ENCODE measurements around the gene BUD13.

Gene BUD13

GRCh38 chr11:116715383-116715782, 57.4 kb downstream of the BUD13 start:
- no peak for DNase-seq (ENCODE audit: low read depth)

GRCh38 chr11:116714902-116715301, 57.9 kb downstream of the BUD13 start:
- no peak for DNase-seq (ENCODE audit: low read depth)

GRCh38 chr11:116712428-116712827, 60.4 kb downstream of the BUD13 start:
- no peak for DNase-seq (ENCODE audit: low read depth)

DNA sequence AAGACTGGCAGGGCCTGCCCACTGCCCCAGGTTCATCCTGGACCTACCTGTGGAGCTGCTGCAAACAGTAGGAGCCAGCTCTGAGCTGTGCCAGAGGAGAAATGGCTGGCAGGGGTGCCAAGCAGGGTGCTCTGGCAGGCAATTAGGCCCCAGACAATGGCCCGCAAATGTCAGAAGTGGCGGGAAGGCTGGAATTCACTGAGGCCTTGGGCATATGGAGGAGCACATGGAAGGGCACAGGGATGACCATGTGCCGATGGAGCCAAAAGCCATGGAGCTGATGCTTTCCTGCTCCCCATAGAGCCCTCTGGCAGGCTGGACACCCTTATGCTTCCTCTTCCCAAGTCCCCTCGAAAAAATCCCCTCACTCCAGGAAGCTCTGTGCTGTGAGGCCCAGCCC, 62.0 kb downstream of the BUD13 start:
- DNase-seq (ENCODE audit: low read depth): no peak

DNA sequence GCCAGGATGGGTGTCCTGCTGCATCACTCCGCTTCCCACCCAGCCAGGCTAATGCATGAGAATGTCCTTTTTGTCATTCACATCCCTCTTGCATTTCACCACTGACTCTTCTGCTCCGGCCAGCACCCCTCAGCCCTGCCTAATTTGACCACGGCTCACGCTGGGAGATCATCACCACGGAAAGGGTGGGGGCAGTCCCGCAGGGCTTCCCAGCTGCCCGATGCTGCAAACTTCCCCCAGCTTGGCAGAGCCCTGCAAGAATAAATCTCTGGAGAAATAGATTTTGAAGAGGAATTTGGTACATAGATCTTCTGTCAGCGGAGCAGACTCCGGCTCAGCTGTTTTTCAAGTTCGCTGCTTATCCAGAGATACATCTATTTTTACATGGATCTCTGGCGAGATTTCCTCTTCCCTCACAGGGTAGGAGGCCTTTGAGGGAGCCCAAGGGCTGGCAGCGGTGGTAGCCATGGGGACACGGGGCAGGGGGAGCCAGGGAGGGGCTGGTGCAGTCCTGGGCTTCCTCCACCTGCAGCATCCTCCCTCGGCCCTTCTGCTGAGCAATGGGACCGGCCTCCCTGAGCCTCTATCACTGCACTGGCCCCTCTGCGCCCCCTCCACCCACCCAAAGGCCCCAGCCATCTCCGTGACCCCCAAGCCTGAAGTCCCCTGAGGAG, 62.6 kb downstream of the BUD13 start:
- no peak for DNase-seq (ENCODE audit: low read depth)

DNA sequence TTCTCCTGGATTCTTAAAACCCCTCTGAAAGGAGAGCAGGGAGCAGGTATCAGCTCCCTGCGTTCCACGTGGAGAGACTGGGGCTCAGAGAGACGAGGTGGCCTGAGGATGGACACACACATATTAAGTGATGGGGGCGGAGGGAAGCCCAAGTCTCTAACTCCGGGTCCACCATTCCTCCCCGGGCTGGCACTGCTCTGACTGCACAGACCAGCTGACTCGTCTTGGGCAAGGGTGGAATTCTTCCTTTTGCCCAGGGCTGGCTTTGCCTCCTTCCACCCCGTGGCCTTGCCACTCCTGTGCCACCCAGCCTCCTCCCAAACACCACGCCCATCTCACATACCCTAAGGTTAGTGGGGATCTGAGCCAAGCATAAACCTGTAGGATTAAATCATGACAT, 65.0 kb downstream of the BUD13 start:
- DNase-seq (ENCODE audit: low read depth): no peak

DNA sequence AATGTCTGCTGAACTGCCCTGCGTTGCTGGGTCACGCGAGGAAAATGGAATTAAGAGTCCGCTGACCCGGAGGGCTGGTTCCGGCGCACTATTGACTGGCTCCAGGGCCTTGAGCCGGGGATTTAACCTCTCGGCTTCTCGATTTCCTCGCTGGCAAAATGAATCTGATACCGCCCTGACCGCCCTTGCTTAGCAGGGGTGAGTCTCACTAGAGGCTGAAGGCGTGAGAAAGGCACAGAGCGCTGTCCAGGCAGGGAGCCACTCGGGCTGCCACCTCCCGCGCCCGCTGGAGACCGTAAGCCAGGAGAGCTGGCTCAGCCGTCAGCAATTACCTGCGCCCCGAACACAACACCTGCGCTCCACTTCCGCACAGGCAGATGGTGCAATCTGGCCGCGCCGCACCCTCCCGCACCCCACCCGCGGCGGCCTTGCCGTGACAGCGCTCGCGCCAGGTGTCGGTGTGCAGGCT, 65.6 kb downstream of the BUD13 start:
- DNase-seq (ENCODE audit: low read depth): no peak

- no peak for DNase-seq (ENCODE audit: low read depth)
These were observed 69.4 kb downstream of the BUD13 start for GRCh38 chr11:116703421-116703820.

DNA sequence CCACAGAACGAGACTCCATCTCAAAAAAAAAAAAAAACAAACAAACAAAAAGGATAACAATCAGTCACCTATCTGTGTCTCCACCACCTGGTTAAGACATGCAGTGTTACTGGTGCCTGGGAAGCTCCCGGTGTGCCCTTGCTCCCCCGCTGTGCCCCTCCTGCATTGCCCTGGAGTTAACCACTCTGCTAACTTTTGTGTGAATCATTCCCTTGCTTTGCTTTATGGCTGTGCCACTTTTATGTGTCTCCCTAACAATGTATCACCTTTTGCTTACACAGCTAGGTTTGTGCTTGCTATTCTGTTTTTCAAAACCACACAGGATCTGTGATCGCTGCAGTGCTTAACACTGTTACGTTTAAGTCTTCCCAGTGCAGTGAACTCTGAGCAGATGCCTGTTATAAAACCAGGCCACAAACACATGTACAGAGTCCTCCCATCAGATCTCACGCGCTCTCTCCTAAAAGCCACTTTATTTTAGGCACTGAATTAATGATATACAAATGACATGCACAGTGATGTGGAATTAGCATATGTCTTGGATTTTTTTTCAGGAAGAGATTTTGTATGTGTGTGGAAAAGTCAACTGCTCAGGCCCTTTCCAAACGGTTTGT, 69.9 kb downstream of the BUD13 start:
- DNase-seq (ENCODE audit: low read depth): no peak

DNA sequence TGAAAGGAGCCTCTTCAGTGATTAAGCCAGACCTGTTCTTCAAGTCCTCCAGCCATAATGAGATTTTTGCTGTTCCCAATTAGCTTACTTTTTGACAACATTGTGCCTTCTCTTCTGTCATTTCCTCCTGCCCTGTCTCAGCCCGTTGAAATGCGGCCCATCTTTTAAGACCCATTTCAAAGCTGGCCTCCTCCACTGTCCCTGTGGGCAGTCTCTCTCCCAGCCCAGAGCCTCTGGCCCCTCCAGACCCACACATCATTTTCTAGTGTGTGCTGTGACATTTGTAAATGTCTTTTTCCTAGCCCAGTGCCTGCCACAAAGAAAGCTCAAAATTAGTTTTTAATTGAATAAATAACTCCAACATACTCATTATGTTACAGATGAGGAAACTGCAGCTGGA, 70.9 kb downstream of the BUD13 start:
- DNase-seq (ENCODE audit: low read depth): no peak

DNA sequence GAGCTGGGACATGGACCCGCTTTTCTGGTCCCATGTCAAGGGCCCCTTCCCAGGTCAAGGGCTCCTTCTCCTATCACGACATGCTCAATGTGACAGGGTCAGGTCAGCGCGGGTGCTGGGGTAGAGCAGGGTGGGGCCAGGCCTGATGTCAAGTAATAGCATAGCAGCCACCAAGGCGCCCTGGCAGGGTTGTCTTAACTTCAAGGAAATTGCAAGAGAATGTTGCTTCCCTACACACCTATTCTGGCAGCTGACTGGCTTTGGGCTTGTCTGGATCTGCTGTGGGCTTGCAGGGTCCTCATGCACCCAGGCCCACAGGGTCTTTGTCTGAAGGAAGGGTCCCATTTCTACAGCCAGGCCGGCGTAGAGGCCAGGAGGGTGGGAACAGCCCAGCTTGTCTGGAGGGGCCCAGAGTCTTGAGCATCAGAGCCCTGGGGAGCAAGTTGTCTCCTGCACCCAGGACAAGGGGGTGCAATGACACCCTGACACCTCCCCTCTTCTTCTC, 71.4 kb downstream of the BUD13 start:
- DNase-seq (ENCODE audit: low read depth): no peak

DNA sequence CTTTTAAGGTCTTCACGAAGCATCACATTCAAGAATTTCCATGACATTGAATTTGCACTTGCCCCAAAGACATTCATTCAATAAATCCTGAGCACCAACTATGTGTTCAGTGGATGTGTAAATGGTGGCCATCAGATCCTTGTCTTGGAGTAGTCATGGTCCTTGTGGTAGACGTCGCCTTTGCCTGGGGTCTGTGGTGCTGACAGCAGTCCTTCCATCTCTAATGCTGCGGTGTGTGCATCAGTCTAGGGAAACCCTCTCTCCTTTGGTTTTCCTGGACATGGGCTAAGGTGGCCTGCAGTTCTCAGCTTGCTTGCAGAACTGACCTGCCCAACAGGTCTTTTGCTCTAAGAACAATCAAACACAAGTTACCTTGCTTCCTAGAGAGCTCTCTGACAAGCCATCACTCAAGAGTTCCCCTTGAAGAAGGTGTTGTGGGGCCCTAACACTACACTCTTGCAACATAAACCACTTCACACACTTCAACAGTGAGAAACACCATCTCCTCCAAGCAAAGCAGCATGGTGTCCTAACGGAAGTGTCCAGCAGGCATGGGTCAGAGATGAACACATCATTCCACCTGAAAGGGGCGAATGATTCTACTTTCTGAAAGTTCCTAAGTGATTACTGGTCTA, 72.1 kb downstream of the BUD13 start:
- no peak for DNase-seq (ENCODE audit: low read depth)

Data from stimulated activated CD8-positive, alpha-beta memory T cell treated with anti-CD3 and anti-CD28 coated beads, Interleukin-15, amount 100 ng/mL, for 24 hours (primary cell).